Measurements from ENCODE around the gene ASAP3.

- TF ChIP-seq REST (IDR thresholded peaks at IDR 0.05; ENCODE audit: unreplicated experiment) (no peak), EZH2phosphoT487 (IDR thresholded peaks at IDR 0.05; ENCODE audit: unreplicated experiment) (no peak), CTCF (conservative IDR thresholded peaks at IDR 0.05; ENCODE audit: low read depth in 2 of 2) (no peak), STAT1 (IDR thresholded peaks at IDR 0.05; ENCODE audit: unreplicated experiment) (no peak), ZNF331 (CRISPR knock-in tag; IDR thresholded peaks at IDR 0.05; ENCODE audit: low read depth) (no peak), POLR2AphosphoS5 (IDR thresholded peaks at IDR 0.05; ENCODE audit: low read depth) (no peak), EZH2 (IDR thresholded peaks at IDR 0.05; ENCODE audit: low read depth, unreplicated experiment) (no peak), ZNF114 (CRISPR knock-in tag; IDR thresholded peaks at IDR 0.05) (no peak), JUNB (IDR thresholded peaks at IDR 0.05; ENCODE audit: unreplicated experiment) (no peak), CREB1 (CRISPR knock-in tag; IDR thresholded peaks at IDR 0.05; ENCODE audit: low read depth) (no peak), ETS1 (IDR thresholded peaks at IDR 0.05) (no peak), ZNF462 (CRISPR knock-in tag; IDR thresholded peaks at IDR 0.05) (no peak), NANOG (IDR thresholded peaks at IDR 0.05; ENCODE audit: borderline replicate concordance) (no peak)
These were observed 5.9 kb upstream of the ASAP3 start for GRCh38 chr1:23489842-23490241.
